NCI-H1930 (cell line): ENCODE data around the gene UBR2.
A peak's percentile ranks its signal among the peaks of the same experiment; 100 is the strongest.
"Not testable (repeated sequence)": the region's sequence is repeated elsewhere in the genome, so short reads cannot be mapped to it uniquely, and the experiment has no call there.

Source experiments
- DNase-seq, 2 experiments: peaks; one replicate each; lab custom pipeline; 2025; lab: John Stamatoyannopoulos, UW

UBR2 gene

DNA sequence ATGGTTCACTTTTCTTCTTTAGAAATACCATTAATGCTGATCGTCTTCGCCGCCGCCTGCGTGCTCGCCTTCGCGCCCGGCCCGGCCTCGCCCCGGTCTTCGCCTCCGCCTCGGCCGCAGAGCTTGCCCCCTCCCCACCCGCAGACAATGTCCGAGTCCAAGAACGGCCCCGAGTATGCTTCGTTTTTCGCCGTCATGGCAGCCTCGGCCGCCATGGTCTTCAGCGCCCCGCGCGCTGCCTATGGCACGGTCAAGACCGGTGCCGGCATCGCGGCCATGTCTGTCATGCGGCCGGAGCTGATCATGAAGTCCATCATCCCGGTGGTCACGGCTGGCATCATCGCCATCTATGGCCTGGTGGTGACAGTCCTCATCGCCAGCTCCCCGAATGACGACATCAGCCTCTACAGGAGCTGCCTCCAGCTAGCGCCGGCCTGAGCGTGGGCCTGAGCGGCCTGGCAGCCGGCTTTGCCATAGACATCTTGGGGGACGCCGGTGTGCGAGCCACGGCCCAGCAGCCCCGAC, 163.3 kb downstream of the UBR2 start:
- peak; percentile 44 to 45 for DNase-seq

DNA sequence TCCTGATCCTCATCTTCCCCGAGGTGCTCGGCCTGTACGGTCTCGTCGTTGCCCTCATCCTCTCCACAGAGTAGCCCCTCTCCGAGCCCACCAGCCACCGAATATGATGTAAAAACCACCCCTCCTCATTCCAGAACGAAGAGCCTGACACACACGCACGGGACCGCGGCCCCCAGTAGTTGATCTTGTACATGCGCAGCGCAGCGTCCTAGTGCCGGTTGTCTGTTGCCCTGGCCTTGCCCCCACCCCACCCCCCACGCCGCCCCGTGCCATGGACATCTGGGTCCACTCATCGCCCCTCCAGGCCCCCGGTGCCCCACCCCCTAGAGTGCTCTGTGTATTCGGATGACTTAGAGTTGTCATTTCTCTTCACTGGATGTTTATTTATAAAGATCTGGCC, 163.8 kb downstream of the UBR2 start:
- no peak for DNase-seq

DNA sequence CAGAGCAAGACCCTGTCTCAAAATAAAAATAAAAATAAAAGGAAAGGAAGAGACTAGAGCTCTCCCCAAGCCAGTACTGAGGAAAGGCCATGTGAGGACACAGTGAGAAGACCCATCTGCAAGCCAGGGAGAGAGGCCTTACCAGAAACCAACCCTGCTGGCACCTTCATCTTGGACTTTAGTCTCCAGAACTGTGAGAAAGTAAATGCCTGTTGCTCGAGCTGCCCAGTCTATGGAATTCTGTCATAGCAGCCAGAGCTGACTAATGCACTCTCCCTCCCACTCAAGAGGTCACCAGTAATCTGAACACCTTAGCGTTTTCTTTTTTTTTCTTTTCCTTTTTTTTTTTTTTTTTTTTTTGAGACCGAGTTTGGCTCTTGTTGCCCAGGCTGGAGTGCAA, 165.9 kb downstream of the UBR2 start:
- DNase-seq: no peak

DNA sequence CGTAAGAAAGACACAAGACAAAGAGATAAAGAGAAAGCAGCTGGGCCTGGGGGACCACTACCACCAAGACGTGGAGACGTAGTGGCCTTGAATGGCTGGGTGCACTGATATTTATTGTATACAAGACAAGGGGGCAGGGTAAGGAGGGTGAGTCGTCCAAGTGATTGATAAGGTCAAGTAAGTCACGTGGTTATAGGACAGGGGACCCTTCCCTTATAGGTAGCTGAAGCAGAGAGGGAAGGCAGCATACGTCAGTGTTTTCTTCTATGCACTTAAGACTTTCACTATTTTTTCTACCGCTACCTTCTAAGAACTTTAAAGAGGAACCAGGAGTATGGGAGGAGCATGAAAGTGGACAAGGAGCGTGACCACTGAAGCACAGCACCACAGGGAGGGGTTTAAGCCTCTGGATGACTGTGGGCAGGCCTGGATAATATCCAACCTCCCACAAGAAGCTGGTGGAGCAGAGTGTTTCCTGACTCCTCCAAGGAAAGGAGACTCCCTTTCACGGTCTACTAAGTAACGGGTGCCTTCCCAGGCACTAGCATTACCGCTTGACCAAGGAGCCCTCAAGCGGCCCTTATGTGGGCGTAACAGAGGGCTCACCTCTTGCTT, 170.1 kb downstream of the UBR2 start:
- DNase-seq: not testable (repeated sequence)

DNA sequence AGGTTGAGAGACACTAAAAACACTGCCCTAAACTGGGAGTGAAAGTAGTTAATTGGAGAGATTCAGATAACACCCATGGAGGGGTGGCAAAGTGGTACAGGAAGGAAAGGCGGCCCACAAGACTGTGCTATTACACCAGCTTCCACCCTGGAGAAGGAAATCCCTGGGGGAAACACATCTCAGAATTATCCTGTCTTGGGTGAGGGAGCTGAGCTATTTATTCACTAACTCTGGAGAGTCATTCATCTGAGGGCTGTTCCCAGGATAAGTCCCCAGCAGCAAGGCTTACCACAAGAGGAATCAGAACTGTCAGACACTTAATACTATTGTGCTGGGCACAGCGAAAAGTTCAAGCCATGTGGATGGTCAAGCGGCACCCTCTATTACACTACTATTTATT, 172.1 kb downstream of the UBR2 start:
- no peak for DNase-seq

DNA sequence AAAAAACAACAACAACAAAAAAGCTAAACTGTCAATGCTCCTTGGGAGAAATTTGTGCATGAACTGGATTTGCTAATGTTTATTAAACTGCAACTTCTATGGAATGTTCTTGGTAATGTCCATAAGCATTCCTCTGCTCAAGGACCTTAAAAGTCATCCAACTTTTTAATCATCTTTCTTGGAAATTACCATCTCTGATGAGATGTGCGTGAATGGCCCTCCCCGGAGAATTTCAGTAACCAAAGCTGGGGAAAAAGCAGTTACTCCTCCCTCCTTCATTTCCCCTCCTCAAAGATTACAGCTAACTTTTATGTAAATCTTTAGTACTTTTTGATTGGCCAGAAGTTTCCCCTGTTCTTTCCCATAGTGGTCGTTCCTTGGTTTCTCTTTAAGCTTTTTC, 176.9 kb downstream of the UBR2 start:
- no peak for DNase-seq

DNA sequence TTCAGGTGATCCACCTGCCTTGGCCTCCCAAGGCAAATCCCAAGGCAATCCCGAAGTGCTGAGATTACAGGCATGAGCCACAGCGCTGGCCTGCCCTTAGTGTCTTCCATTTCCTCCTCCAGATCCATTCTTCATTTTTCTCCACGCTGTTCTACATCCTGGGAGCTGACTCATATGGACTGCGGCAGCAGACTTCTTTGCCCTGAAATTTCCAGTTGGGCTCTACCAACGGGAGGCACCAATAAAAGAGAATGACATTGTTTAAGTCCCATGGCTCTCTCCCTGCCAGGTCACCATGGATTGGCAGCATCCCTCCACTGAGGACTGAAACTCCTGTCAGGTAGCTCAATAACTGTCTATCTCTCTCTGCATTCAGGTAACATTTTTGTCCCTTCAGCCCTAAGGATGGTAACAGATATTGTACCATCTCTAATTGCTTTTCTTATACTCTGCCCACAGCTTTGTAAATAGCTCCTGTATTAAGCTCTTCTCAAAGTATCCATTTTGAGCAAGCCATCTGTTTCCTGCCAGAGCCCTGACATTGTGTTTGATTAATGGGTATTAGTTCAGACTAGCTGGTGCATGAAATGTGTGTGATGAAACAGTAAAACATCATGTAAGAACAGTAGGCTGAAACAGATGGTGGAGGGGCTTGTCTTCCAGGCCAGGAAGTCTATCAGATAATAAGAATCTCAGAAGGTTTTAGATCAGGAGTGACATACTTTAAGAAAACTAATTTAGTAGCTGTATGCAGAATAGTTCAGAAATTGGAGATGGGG, 178.5 kb downstream of the UBR2 start:
- no peak for DNase-seq
